HUDEP-2 (cell line): ENCODE measurements around the gene HEXD.
A peak's percentile ranks its signal among the peaks of the same experiment; 100 is the strongest.

ENCODE experiments used
- DNase-seq, 76 experiments: peaks; one replicate each; lab custom pipeline; 2025; ENCODE audit not compliant: unreplicated experiment in 76 of 76; lab: John Stamatoyannopoulos, UW

The HEXD gene

DNA sequence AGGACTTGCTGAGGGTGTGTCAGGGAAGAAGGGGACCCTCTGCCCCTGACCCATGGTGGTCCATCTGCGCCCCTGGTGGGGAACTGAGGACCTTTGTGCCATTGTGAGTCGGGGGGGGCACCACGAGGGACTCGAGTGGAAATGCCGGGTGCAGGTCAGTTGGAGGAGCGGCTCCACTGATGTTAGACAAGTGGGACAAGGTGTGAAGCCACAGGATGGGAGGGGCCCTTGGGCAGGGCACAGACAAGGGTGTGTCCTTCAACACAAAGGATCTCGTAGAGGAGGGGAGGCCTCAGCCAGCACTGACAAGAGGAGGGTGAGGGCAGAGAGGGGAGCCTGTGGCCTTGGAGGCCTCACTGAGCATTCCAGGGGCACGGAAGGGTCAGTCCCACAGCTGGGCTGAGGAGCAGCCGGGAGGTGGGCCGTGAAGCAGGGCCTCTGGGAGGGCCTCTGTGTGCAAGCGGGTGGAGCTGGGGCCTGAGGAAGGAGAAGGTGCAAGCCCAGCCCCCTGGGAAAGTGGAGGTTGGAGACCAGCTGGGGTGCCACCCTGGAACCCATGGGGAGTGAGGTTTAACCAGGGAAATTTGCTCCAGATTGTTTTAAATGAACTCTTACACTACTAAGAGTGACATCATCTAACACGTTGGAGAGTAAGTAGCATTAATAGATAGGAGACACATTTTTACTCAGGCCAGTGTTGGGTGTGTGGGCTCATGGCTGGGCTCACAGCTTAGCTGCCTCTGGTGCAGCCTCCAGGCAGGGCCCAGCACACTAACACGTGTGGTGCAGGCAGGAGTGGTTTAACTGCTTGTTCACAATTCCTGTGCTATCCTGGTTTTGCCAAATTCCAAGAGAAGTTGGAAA lies 68.3 kb downstream of the HEXD start:
- DNase-seq = peak in 3 of 76 experiments; percentile 6 to 21 (median 15)

DNA sequence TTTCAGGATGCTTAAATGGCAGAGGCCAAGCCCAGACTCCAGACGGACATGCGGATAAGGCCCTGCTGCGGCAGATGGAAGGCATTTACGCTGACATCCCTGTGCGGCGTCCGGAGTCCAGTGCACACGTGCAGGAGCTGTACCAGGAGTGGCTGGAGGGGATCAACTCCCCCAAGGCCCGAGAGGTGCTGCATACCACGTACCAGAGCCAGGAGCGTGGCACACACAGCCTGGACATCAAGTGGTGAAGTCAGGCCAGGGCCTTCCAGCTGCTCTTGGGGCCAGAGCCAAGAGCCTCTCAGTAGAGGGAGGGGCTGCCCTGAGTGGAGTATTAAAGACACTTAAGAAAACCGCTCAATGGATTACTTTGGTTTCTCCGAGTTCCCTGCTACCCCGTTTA lies 69.8 kb downstream of the HEXD start:
- no peak for DNase-seq

DNA sequence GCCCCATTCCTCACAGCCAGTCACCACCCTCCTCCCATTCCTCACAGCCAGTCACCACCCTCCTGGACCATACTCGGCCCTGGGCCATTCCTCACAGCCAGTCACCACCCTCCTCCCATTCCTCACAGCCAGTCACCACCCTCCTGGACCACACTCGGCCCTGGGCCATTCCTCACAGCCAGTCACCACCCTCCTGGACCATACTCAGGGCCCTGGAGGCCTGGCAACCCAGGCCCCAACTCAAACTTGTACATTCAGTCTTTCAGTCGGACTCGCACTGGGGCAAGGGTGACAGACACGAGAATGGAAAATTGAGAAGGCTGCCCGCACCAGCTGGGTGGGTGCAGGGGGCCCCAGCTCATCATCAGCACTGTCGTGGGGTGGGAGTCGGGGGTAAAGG lies 71.0 kb downstream of the HEXD start:
- no peak for DNase-seq

DNA sequence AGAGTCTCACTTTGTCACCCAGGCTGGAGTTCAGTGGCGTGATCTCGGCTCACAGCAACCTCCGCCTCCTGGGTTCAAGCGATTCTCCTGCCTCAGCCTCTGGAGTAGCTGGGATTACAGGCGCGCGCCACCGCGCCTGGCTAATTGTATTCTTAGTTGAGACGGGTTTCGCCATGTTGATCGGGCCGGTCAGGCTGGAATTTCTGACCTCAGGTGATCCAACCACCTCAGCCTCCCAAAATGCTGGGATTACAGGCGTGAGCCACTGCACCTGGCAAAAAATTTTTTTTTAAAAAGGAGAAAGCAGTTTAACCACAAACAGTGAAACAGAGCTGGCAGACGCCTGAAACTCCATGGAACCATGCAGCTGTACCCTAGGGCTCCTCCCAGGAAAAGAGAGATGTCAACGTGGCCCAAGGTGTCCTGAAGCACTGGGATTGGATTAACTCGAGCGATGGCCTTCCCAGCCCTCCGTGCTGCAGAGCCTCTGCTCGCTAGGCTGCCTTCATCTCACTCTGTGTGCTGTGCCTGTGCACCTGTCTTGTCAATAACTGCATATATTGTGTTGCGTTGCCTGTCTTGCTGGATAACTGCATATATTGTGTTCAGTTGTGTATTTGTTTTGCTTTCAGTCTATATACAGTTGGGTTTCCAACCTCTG lies 71.8 kb downstream of the HEXD start:
- DNase-seq = no peak

DNA sequence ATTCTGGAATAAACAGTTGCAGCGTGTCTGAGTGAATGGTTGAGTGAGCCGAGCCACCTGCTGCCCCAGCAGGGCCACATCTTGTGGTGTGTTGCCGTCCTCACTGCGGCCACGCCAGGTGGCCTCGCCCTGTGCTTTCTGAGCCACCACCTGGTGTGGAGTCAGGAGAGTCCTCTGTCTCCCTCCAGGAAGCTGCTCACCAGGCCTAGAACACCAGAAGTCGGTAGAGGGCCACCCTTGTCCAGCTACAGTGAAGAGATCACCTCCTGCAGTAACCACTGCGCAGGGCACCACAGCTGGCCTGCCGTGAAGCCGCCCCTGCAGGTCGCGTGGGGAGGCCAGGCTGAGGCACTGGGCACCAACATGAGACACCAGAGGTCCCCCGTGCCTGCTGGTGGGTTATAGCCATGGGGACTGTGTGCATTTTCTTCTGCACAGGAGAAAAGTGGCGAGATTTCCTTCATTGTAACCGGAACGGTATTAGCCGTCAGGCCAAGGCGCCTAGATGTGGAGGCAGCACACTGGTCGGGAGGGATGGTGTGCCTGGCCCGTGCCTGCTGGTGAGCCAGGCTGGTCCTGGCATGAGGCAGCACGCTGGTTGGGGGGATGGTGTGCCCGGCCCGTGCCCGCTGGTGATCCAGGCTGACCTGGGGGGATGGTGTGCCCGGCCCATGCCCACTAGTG lies 72.5 kb downstream of the HEXD start:
- DNase-seq = no peak

DNA sequence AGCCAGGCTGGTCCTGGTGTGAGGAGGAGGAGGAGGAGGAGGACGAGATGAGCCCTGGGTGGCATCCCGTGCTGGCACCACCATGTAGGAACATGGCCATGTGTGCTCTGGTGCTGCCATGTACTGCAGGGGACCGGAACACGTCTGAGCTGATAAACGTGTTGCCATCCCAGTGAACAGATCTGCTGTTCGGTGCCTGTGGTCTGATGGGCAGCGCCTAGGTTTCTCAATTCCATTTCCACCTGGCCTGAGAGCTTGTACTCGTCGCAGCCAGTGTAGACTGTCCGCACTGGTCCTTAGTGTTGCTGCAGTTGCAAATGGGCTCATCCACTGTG lies 73.0 kb downstream of the HEXD start:
- DNase-seq = no peak

DNA sequence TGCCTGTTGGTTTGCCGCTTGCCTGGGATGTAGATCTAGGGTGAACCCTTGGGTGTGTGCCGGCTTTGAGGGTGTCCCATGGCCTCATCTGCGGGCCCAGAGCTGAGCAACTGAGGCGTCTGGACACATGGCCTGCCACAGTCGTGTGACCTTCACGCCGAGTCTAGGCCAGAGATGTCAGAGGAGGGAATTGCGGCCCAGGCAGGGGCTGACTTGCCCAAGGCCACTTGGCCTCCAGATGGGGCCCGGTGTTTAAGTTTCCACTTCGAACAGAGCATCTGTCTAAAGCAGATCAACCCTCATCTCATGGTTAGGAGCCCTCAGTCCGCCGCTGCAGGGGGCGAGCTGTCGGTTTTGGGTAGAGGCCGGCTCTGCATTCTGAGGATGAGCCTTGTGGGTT lies 73.4 kb downstream of the HEXD start:
- no peak for DNase-seq
